HEK293 (cell line): ENCODE results near the gene RNF227.

ENCODE experiments used
- EGR2 ChIP-seq: fragments of 450-650 bp; formaldehyde crosslinking; IDR thresholded peaks from 2 replicates; pipeline ENCODE4 v1.5.1; 2016; ENCODE audit warnings: low read depth, missing biosample characterization, missing genetic modification characterization
- ELK4 ChIP-seq: IDR thresholded peaks from 2 replicates; pipeline ENCODE4 v1.6.1; 2011; ENCODE audit warnings: mild to moderate bottlenecking, low read depth, low read length, borderline replicate concordance
- HOXD13 ChIP-seq: sonication (generic); formaldehyde crosslinking; IDR thresholded peaks from 2 replicates; pipeline ENCODE4 v1.8.0; 2022; ENCODE audit warnings: missing genetic modification reagents, borderline replicate concordance
- IKZF3 ChIP-seq: fragments of 450-650 bp; IDR thresholded peaks from 2 replicates; pipeline ENCODE4 v1.5.0; 2018; ENCODE audit warnings: missing biosample characterization, mild to moderate bottlenecking, missing genetic modification characterization, moderate library complexity
- MEIS1 ChIP-seq: sonication (generic); formaldehyde crosslinking; IDR thresholded peaks from 2 replicates; pipeline ENCODE4 v1.8.1; 2022; ENCODE audit warnings: missing genetic modification reagents, mild to moderate bottlenecking, borderline replicate concordance
- MYNN ChIP-seq: fragments of 450-650 bp; formaldehyde crosslinking; IDR thresholded peaks from 2 replicates; pipeline ENCODE4 v1.5.1; 2016; ENCODE audit warnings: missing biosample characterization, missing genetic modification characterization, borderline replicate concordance
- MZF1 ChIP-seq: fragments of 450-650 bp; formaldehyde crosslinking; IDR thresholded peaks from 2 replicates; pipeline ENCODE4 v1.5.1; 2017; ENCODE audit warnings: missing biosample characterization, missing genetic modification characterization, borderline replicate concordance
- OVOL3 ChIP-seq: fragments of 450-650 bp; formaldehyde crosslinking; IDR thresholded peaks from 2 replicates; pipeline ENCODE4 v1.5.1; 2016; ENCODE audit warnings: missing biosample characterization, missing genetic modification characterization
- RBAK ChIP-seq: fragments of 450-650 bp; formaldehyde crosslinking; IDR thresholded peaks from 2 replicates; pipeline ENCODE4 v1.5.1; 2016; ENCODE audit warnings: missing biosample characterization, missing genetic modification characterization
- ZBTB1 ChIP-seq: fragments of 450-650 bp; formaldehyde crosslinking; IDR thresholded peaks from 2 replicates; pipeline ENCODE4 v1.5.1; 2016; ENCODE audit warnings: missing biosample characterization, missing genetic modification characterization
- ZBTB11 ChIP-seq: fragments of 450-650 bp; formaldehyde crosslinking; conservative IDR thresholded peaks from 2 replicates; pipeline ENCODE4 v1.5.1; 2016; ENCODE audit warnings: low read depth, missing biosample characterization, missing genetic modification characterization
- ZBTB8A ChIP-seq: fragments of 450-650 bp; formaldehyde crosslinking; IDR thresholded peaks from 2 replicates; pipeline ENCODE4 v1.5.1; 2016; ENCODE audit warnings: missing biosample characterization, missing genetic modification characterization
- ZNF114 ChIP-seq: fragments of 450-650 bp; formaldehyde crosslinking; IDR thresholded peaks from 2 replicates; pipeline ENCODE4 v1.5.0; 2017; ENCODE audit warnings: missing biosample characterization, missing genetic modification characterization
- ZNF16 ChIP-seq: fragments of 450-650 bp; formaldehyde crosslinking; IDR thresholded peaks from 2 replicates; pipeline ENCODE4 v1.5.1; 2016; ENCODE audit warnings: low read depth, missing biosample characterization, missing genetic modification characterization
- ZNF175 ChIP-seq: fragments of 450-650 bp; formaldehyde crosslinking; IDR thresholded peaks from 2 replicates; pipeline ENCODE4 v1.5.1; 2016; ENCODE audit warnings: missing biosample characterization, missing genetic modification characterization
- ZNF19 ChIP-seq: fragments of 450-650 bp; formaldehyde crosslinking; IDR thresholded peaks from 2 replicates; pipeline ENCODE4; 2016; ENCODE audit warnings: missing biosample characterization, missing genetic modification characterization, low read depth
- ZNF23 ChIP-seq: fragments of 450-650 bp; formaldehyde crosslinking; IDR thresholded peaks from 2 replicates; pipeline ENCODE4 v1.5.1; 2016; ENCODE audit warnings: missing biosample characterization, missing genetic modification characterization, borderline replicate concordance
- ZNF302 ChIP-seq: fragments of 450-650 bp; formaldehyde crosslinking; IDR thresholded peaks from 2 replicates; pipeline ENCODE4 v1.5.1; 2016; ENCODE audit warnings: missing biosample characterization, missing genetic modification characterization, low read depth
- ZNF335 ChIP-seq: fragments of 450-650 bp; formaldehyde crosslinking; conservative IDR thresholded peaks from 2 replicates; pipeline ENCODE4 v1.5.1; 2016; ENCODE audit warnings: missing biosample characterization, missing genetic modification characterization
- ZNF350 ChIP-seq: fragments of 450-650 bp; formaldehyde crosslinking; IDR thresholded peaks from 2 replicates; pipeline ENCODE4 v1.5.0; 2017; ENCODE audit warnings: missing biosample characterization, mild to moderate bottlenecking, missing genetic modification characterization
- ZNF426 ChIP-seq: fragments of 450-650 bp; formaldehyde crosslinking; IDR thresholded peaks from 2 replicates; pipeline ENCODE4 v1.5.1; 2017; ENCODE audit warnings: missing biosample characterization, missing genetic modification characterization, mild to moderate bottlenecking, inconsistent platforms, moderate library complexity
- ZNF558 ChIP-seq: fragments of 450-650 bp; formaldehyde crosslinking; IDR thresholded peaks from 2 replicates; pipeline ENCODE4 v1.5.1; 2016; ENCODE audit warnings: missing biosample characterization, missing genetic modification characterization
- ZNF596 ChIP-seq: fragments of 450-650 bp; IDR thresholded peaks from 2 replicates; pipeline ENCODE4 v1.5.0; 2018; ENCODE audit warnings: missing biosample characterization, mild to moderate bottlenecking, missing genetic modification characterization, moderate library complexity
- ZNF610 ChIP-seq: fragments of 450-650 bp; formaldehyde crosslinking; IDR thresholded peaks from 2 replicates; pipeline ENCODE4 v1.5.1; 2016; ENCODE audit warnings: missing biosample characterization, missing genetic modification characterization, borderline replicate concordance
- ZNF645 ChIP-seq: fragments of 450-650 bp; formaldehyde crosslinking; IDR thresholded peaks from 2 replicates; pipeline ENCODE4; 2016; ENCODE audit warnings: missing biosample characterization, missing genetic modification characterization
- ZNF670 ChIP-seq: fragments of 450-650 bp; formaldehyde crosslinking; IDR thresholded peaks from 2 replicates; pipeline ENCODE4 v1.5.1; 2016; ENCODE audit warnings: missing biosample characterization, missing genetic modification characterization, low read depth
- ZNF747 ChIP-seq: fragments of 450-650 bp; formaldehyde crosslinking; IDR thresholded peaks from 2 replicates; pipeline ENCODE4 v1.5.1; 2016; ENCODE audit warnings: missing biosample characterization, missing genetic modification characterization
- ZNF76 ChIP-seq: fragments of 450-650 bp; formaldehyde crosslinking; IDR thresholded peaks from 2 replicates; pipeline ENCODE4; 2016; ENCODE audit warnings: low read depth, missing biosample characterization, missing genetic modification characterization, borderline replicate concordance
- ZNF776 ChIP-seq: fragments of 450-650 bp; formaldehyde crosslinking; IDR thresholded peaks from 2 replicates; pipeline ENCODE4 v1.5.0; 2017; ENCODE audit warnings: missing biosample characterization, missing genetic modification characterization, borderline replicate concordance
- ZXDB ChIP-seq: fragments of 450-650 bp; formaldehyde crosslinking; IDR thresholded peaks from 2 replicates; pipeline ENCODE4 v1.5.1; 2016; ENCODE audit warnings: missing biosample characterization, missing genetic modification characterization
- TF ChIP-seq, protein P1 (sequence below): fragments of 450-650 bp; formaldehyde crosslinking; IDR thresholded peaks from 2 replicates; pipeline ENCODE4 v1.5.1; 2017; ENCODE audit warnings: missing biosample characterization, missing genetic modification characterization
- TF ChIP-seq, protein P2 (sequence below): fragments of 450-650 bp; formaldehyde crosslinking; IDR thresholded peaks from 2 replicates; pipeline ENCODE4 v1.5.1; 2017; ENCODE audit warnings: missing biosample characterization, missing genetic modification characterization

The RNF227 gene

DNA sequence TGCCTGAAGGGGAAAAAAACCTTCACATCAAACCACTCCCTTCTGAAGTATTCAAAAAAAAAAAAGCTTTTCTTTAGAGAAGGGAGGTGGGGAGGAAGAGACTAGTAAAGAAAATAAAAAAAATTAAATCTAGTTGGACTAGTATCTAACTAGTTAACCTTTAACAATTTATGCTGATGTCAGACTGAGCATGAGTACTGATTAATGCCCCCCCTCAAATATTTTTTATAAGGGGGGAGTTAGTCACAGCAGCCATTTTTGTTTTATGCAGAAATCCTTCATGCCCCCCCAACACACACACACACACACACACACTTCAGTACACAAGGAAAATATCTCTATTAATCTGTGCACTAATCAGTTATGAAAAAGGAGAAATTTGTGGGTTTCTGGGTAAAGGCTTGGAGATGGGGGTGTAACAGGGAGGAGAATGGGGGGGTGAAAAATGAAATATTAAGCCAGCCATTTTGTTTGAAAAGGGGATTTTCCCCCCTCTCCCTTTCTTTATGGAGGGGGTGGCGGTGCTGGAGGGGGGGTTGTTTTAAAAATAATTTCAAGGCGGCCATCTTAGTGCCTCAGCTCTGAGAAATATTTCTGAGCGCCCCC is 32.2 kb downstream of the RNF227 start (continued):
- TF ChIP-seq ZBTB11 (tag by site-specific recombination) (no peak), ZNF558 (tag by site-specific recombination) (0 out of 2 replicates have a peak, but pooled peaks have one; percentile 23), ZNF747 (tag by site-specific recombination) (no peak), ZNF670 (tag by site-specific recombination) (no peak), ZNF645 (tag by site-specific recombination) (no peak), MYNN (no peak), ZNF776 (tag by site-specific recombination) (no peak), ZNF610 (tag by site-specific recombination) (no peak), ZNF23 (tag by site-specific recombination) (no peak), ZNF16 (tag by site-specific recombination) (no peak), ZNF175 (tag by site-specific recombination) (no peak), EGR2 (no peak), ELK4 (no peak), ZNF596 (tag by site-specific recombination) (no peak), ZXDB (tag by site-specific recombination) (no peak), RBAK (tag by site-specific recombination) (no peak), ZNF350 (no peak), ZNF335 (peak; percentile 65), ZNF19 (tag by site-specific recombination) (no peak), ZBTB8A (no peak), OVOL3 (tag by site-specific recombination) (no peak), MZF1 (tag by site-specific recombination) (peak; percentile 40; the same call in 1 of the 2 replicates), ZBTB1 (tag by site-specific recombination) (no peak), IKZF3 (tag by site-specific recombination) (no peak), HOXD13 (no peak), MEIS1 (CRISPR knock-in tag) (no peak), ZNF426 (tag by site-specific recombination) (no peak), ZNF302 (tag by site-specific recombination) (no peak), ZNF114 (no peak), ZNF76 (tag by site-specific recombination) (peak; percentile 39; the same call in 1 of the 2 replicates)
- TF ChIP-seq, protein P1, sequence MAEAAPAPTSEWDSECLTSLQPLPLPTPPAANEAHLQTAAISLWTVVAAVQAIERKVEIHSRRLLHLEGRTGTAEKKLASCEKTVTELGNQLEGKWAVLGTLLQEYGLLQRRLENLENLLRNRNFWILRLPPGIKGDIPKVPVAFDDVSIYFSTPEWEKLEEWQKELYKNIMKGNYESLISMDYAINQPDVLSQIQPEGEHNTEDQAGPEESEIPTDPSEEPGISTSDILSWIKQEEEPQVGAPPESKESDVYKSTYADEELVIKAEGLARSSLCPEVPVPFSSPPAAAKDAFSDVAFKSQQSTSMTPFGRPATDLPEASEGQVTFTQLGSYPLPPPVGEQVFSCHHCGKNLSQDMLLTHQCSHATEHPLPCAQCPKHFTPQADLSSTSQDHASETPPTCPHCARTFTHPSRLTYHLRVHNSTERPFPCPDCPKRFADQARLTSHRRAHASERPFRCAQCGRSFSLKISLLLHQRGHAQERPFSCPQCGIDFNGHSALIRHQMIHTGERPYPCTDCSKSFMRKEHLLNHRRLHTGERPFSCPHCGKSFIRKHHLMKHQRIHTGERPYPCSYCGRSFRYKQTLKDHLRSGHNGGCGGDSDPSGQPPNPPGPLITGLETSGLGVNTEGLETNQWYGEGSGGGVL (tag by site-specific recombination) = peak; percentile 83
- TF ChIP-seq, protein P2, sequence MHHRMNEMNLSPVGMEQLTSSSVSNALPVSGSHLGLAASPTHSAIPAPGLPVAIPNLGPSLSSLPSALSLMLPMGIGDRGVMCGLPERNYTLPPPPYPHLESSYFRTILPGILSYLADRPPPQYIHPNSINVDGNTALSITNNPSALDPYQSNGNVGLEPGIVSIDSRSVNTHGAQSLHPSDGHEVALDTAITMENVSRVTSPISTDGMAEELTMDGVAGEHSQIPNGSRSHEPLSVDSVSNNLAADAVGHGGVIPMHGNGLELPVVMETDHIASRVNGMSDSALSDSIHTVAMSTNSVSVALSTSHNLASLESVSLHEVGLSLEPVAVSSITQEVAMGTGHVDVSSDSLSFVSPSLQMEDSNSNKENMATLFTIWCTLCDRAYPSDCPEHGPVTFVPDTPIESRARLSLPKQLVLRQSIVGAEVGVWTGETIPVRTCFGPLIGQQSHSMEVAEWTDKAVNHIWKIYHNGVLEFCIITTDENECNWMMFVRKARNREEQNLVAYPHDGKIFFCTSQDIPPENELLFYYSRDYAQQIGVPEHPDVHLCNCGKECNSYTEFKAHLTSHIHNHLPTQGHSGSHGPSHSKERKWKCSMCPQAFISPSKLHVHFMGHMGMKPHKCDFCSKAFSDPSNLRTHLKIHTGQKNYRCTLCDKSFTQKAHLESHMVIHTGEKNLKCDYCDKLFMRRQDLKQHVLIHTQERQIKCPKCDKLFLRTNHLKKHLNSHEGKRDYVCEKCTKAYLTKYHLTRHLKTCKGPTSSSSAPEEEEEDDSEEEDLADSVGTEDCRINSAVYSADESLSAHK (tag by site-specific recombination) = no peak
